Neural progenitor cell (in vitro differentiated cells): Measurements from ENCODE around the gene WLS.

ENCODE experiments used
- CTCF ChIP-seq: fragments of 200-600 bp; sonication (generic); IDR thresholded peaks from 2 replicates; pipeline ENCODE4 v1.5.1; 2017; ENCODE audit warnings: antibody characterized with exemption, mild to moderate bottlenecking
- EZH2 ChIP-seq: fragments of 200-600 bp; sonication (generic); IDR thresholded peaks from 2 replicates; pipeline ENCODE4 v1.6.1; 2017; ENCODE audit warnings: antibody characterized with exemption, mild to moderate bottlenecking, moderate library complexity

- TF ChIP-seq EZH2: no peak
- no peak for TF ChIP-seq CTCF
Measured at GRCh38 chr1:68168545-68169171, 63.7 kb downstream of the WLS start.
